Activated CD8-positive, alpha-beta memory T cell treated with anti-CD3 and anti-CD28 coated beads for 36 hours (primary cell): Measurements from ENCODE around the gene ADAM12. TPM values are rescaled to one million over a fixed set of nuclear protein-coding genes. Genes with fewer than 3 reads are reported as not detected.

Experiments used
- CTCF ChIA-PET: fragments of 350-600 bp; sonication (Branson Sonifier 250); formaldehyde crosslinking; loops from one replicate; lab custom pipeline; 2021; ENCODE audit warnings: antibody characterized with exemption; lab: Charles Lee
- POLR2A ChIA-PET: fragments of 350-600 bp; sonication (Branson Sonifier 250); formaldehyde crosslinking; loops from one replicate; lab custom pipeline; 2021; ENCODE audit warnings: antibody characterized with exemption; lab: Charles Lee
- total RNA-seq, 2 experiments: library from RNA; stranded (reverse); gene quantifications; one replicate each; pipeline ENCODE4 v1.2.3, GENCODE V29; 2021

The ADAM12 gene
- total RNA-seq, 2 experiments from 2014 or later = 0.15 to 0.32 TPM

DNA sequence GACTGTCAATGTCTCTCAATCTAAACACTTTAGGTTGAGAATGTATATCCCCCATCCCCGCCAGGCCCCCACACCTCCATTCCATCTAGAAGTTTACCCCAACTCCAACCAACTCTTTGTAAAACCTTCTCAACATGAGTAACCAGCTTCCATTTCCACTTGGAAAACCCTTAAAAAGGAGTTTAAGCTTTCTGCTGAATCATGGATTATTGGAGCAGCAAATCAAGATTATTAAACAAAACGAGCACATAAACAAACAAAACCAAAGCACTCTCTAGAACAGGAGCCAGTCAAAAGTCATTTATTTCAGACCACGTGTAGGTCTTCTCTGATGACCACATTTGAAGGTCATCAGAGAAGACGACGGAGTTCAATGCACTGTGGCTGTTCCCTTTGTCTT is 278.4 kb downstream of the ADAM12 start:
- CTCF ChIA-PET = no interaction called here
- POLR2A ChIA-PET = no interaction called here

GRCh38 chr10:126108693-126109092 is 279.6 kb downstream of the ADAM12 start:
- ChIA-PET CTCF (no interaction called here), POLR2A (no interaction called here)

GRCh38 chr10:126104767-126105166 is 283.5 kb downstream of the ADAM12 start:
- CTCF ChIA-PET = no interaction called here

GRCh38 chr10:126102636-126103035 is 285.6 kb downstream of the ADAM12 start:
- POLR2A ChIA-PET = no interaction called here
- CTCF ChIA-PET = no interaction called here

More at GRCh38 chr10:126104767-126105166, 283.5 kb downstream of the ADAM12 start:
- POLR2A ChIA-PET = no interaction called here

GRCh38 chr10:126101736-126102135 is 286.5 kb downstream of the ADAM12 start:
- POLR2A ChIA-PET = no interaction called here
- CTCF ChIA-PET = no interaction called here

DNA sequence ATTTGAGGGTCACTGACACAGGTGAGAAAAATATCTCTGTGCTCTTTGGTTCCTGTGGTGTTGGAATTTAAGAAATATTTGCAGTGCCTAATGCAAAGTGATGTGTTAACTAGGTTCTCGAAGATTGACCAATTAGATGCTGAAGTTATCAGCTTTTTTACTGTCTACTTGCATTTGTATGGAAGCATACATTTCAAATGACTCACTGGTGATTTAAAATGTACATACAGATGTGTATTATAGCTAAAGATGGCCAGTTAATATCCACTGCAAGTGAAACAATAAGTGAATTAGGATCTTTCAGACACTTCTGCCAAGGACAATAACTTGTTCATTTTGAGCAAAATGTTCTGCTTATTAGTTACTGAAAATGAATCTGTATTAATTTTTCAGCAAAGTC is 287.0 kb downstream of the ADAM12 start:
- CTCF ChIA-PET = no interaction called here
- POLR2A ChIA-PET = no interaction called here

GRCh38 chr10:126099366-126099765 is 288.9 kb downstream of the ADAM12 start:
- ChIA-PET POLR2A (no interaction called here), CTCF (no interaction called here)

GRCh38 chr10:126098226-126098581 is 290.1 kb downstream of the ADAM12 start:
- ChIA-PET CTCF (no interaction called here), POLR2A (no interaction called here)

DNA sequence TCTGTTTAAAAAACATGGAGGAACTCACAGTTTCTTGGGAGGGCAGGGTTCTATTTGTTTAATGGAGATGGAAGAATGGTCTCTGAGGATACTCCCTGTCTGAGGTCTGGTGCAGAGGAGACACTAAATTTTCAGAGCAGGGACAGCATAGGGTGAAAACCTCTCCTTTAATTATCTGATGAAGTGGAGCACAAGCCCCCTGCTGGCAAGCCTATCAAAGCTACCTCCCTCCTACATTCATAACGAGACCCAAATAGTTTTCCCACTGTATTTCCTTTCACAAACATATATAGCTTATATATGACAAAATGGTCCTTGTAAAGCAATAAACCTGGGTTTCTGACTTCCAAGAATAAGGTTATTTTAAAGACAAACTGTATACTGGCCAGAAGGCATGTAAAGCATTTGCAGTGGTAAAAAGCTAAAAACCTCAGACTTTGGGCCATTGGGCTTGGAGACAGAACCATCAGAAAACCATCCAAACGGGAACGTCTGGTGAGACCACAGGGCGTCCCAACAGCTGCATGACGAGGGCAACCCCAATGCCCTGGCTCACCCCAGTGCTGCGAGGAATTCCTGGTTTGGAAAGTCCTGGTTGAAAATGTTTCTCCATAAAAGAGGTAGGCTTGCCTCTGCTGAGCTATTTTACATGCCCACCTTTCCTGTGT is 290.6 kb downstream of the ADAM12 start:
- ChIA-PET CTCF (no interaction called here), POLR2A (no interaction called here)

- ChIA-PET POLR2A (no interaction called here), CTCF (no interaction called here)
These were observed 293.7 kb downstream of the ADAM12 start for GRCh38 chr10:126094537-126094936.

DNA sequence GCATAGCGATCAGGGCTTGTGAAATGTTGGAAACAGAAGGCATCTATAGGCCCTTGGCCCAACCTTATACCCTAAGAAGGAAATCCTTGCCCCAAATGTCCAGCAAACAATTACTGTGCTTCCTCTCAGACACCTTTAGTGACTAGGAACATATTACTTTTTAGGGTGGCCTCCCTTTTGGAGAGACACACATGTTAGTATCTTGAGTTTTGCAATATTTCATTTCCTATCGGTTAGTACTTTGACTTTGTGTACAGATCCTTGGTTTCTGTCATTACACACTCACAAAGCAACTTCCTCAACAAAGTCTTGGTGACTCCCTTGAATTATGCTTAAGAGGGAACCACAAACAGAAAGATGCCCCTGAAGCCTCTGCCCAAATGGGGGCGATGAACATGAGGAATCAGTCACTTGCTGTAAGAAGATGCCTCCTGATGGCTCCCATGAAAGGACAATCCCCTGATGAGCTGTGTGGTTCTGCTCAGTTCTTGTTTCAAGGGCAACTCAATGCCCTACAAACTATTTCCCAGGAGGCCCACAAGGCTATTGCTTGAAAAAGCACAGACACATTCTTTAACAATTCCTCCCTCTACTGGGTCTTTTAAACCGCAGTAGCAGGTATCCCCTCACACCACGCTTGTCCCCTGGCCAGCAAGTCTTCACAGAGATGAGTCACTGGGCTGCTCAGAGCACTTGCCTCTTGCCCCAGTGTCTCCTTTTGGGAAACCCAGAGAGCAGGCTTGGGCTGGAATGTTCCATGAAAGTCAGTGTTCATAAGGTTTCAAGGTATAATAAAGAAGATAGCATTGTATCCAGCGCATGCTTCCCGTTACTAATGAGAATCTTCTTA is 295.7 kb downstream of the ADAM12 start:
- CTCF ChIA-PET = no interaction called here
- POLR2A ChIA-PET = no interaction called here

GRCh38 chr10:126090911-126091728 is 297.2 kb downstream of the ADAM12 start:
- ChIA-PET POLR2A (no interaction called here), CTCF (no interaction called here)

- CTCF ChIA-PET = no interaction called here
- POLR2A ChIA-PET = no interaction called here
These were observed 297.8 kb downstream of the ADAM12 start for GRCh38 chr10:126090443-126090842.

DNA sequence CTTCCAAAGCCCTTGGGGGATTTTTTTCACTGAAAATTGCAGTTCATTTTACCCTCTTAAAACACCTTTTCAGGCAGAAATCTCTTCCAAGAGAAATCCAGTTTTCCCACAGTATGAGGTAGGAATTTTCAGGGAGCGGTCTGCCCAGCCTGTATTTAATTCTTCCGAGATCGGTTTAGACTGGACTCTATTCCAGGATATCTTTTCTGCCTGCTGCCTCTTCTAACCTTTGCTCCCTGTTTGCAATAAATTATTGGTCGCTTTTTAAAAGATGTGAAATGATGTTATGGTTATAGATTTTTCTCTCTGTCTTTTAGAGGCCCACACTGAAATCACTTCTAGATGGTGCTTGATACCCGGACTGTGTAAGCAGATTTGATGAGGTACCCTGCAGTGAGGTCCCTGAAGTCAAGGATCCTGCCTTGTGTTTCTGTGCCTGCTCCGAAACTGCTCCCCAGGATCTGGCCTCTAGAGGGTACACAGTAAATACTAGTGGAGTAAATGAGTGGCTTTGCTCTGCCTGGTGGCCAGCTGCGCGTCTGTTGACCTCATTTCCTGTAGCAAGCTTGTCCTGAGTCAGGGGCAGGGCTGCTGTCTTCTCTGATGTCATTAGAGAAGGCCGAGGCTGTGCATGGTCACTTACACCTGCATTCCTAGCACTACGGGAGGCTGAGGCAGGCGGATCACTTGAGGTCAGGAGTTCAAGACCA is 300.3 kb downstream of the ADAM12 start:
- POLR2A ChIA-PET = no interaction called here
- CTCF ChIA-PET = no interaction called here

GRCh38 chr10:126087153-126087680 is 301.1 kb downstream of the ADAM12 start:
- ChIA-PET POLR2A (no interaction called here), CTCF (no interaction called here)

- POLR2A ChIA-PET = no interaction called here
- CTCF ChIA-PET = no interaction called here
These were observed 302.5 kb downstream of the ADAM12 start for GRCh38 chr10:126085806-126086205.

DNA sequence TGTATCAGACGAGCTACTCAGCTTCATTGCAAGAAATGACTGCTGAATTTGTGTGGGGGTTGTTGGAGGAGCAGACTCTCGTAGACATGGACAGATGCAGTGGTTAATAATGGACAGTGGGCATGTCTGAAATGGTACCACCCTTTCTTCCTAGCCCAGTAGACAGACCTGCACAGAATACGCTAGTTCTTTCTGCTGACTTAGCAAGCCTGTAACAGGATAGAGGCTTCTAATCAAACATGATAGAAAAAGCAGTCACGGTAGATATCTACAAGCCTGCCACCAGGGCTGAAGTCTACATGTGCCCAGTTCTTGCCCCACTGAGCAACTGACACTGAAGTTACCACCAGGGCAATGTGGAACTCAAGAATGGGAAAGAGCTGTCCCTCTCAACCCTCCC is 303.9 kb downstream of the ADAM12 start:
- ChIA-PET POLR2A (no interaction called here), CTCF (no interaction called here)

- CTCF ChIA-PET = no interaction called here
- POLR2A ChIA-PET = no interaction called here
These were observed 305.3 kb downstream of the ADAM12 start for GRCh38 chr10:126083009-126083408.

GRCh38 chr10:126081841-126082466 is 306.3 kb downstream of the ADAM12 start:
- CTCF ChIA-PET = interaction anchor here (0.7 kb wide), 1 partner anchor 57 kb away, joined by 3 read pairs; no protein-coding TSS in a partner anchor
- POLR2A ChIA-PET = no interaction called here
